HL-60 (cell line): ENCODE data around the gene CACNA2D1.

Experiments
- DNase-seq, 2 experiments: peaks; one replicate each; pipeline ENCODE4 v3.0.0-alpha.2; 2010 to 2020; ENCODE audit warnings: low read depth in 1 of 2, low spot score in 1 of 2
- H3K27ac ChIP-seq: fragments of 250-450 bp; sonication (Bioruptor Pico); replicated peaks from 2 replicates; pipeline ENCODE4 v1.5.1; 2020; ENCODE audit warnings: mild to moderate bottlenecking, moderate library complexity
- H3K27me3 ChIP-seq: fragments of 250-450 bp; sonication (Bioruptor Pico); 2 replicates; pipeline ENCODE4 v1.5.1; 2021; ENCODE audit warnings: mild to moderate bottlenecking, moderate library complexity; ENCODE audit not compliant: insufficient read depth, poor library complexity, severe bottlenecking
- H3K4me3 ChIP-seq: replicated peaks from 2 replicates; pipeline ENCODE4 v1.5.1; 2011; ENCODE audit warnings: mild to moderate bottlenecking, control low read depth, low read length; ENCODE audit not compliant: insufficient read depth
- GABPA ChIP-seq: IDR thresholded peaks from 2 replicates; pipeline ENCODE4 v1.6.1; 2012; ENCODE audit warnings: low read depth
- POLR2AphosphoS5 ChIP-seq: IDR thresholded peaks from 2 replicates; pipeline ENCODE4 v1.6.1; 2012; ENCODE audit warnings: low read depth
- SPI1 ChIP-seq: IDR thresholded peaks from 2 replicates; pipeline ENCODE4 v1.6.1; 2012; ENCODE audit warnings: low read depth, mild to moderate bottlenecking, borderline replicate concordance
- TF ChIP-seq, protein P1 (sequence below): IDR thresholded peaks from one replicate; pipeline ENCODE4 v1.5.1; 2011; ENCODE audit warnings: low read length, control low read depth, inconsistent platforms; ENCODE audit not compliant: insufficient read depth
- TF ChIP-seq, protein P2 (sequence below): IDR thresholded peaks from 2 replicates; pipeline ENCODE4 v1.6.1; 2012; ENCODE audit warnings: low read depth; ENCODE audit not compliant: insufficient replicate concordance

Gene CACNA2D1

DNA sequence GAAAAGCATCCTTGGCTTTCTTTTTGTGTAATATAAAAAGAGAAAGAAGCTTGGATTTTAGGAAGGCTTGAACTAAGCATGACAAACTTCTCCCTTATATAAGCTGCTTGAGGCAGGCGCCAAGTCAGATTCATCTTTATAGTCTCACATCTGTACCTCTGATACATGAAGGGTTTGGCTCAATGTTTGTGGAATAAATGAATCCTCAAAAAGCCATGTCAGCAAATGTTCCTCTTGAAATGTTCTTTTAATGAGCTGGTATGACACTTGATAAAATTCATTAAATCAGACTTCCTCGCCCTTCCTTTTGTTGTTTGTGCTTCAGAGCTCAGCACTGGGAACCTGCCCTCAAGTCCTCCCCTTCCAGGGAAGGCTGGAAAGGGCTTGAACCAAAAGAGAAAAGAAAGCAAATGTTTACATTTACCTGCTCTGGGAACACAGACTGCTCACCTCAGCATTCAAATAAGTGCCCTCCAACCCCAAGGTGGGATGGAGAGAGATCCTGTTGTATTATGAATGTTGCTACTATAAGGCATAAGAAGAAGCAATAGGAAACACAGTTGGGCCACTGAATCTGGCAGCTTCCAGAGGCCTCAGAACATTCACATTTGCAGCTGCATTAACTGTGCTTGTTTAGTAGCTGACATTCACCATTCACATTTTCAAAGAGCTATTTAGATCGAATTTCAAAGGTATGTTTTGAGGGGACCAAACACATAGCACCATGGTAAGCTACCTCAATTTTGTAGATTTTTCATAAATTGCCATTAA is 212.6 kb downstream of the CACNA2D1 start:
- no peaks in the 10 kb centered on the region for H3K27me3 ChIP-seq
- no peak for DNase-seq
- H3K27ac ChIP-seq = no peak overlapping the region
- no peak for TF ChIP-seq GABPA
- TF ChIP-seq, protein P1, sequence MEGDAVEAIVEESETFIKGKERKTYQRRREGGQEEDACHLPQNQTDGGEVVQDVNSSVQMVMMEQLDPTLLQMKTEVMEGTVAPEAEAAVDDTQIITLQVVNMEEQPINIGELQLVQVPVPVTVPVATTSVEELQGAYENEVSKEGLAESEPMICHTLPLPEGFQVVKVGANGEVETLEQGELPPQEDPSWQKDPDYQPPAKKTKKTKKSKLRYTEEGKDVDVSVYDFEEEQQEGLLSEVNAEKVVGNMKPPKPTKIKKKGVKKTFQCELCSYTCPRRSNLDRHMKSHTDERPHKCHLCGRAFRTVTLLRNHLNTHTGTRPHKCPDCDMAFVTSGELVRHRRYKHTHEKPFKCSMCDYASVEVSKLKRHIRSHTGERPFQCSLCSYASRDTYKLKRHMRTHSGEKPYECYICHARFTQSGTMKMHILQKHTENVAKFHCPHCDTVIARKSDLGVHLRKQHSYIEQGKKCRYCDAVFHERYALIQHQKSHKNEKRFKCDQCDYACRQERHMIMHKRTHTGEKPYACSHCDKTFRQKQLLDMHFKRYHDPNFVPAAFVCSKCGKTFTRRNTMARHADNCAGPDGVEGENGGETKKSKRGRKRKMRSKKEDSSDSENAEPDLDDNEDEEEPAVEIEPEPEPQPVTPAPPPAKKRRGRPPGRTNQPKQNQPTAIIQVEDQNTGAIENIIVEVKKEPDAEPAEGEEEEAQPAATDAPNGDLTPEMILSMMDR = no peak
- no peak for TF ChIP-seq SPI1
- TF ChIP-seq, protein P2, sequence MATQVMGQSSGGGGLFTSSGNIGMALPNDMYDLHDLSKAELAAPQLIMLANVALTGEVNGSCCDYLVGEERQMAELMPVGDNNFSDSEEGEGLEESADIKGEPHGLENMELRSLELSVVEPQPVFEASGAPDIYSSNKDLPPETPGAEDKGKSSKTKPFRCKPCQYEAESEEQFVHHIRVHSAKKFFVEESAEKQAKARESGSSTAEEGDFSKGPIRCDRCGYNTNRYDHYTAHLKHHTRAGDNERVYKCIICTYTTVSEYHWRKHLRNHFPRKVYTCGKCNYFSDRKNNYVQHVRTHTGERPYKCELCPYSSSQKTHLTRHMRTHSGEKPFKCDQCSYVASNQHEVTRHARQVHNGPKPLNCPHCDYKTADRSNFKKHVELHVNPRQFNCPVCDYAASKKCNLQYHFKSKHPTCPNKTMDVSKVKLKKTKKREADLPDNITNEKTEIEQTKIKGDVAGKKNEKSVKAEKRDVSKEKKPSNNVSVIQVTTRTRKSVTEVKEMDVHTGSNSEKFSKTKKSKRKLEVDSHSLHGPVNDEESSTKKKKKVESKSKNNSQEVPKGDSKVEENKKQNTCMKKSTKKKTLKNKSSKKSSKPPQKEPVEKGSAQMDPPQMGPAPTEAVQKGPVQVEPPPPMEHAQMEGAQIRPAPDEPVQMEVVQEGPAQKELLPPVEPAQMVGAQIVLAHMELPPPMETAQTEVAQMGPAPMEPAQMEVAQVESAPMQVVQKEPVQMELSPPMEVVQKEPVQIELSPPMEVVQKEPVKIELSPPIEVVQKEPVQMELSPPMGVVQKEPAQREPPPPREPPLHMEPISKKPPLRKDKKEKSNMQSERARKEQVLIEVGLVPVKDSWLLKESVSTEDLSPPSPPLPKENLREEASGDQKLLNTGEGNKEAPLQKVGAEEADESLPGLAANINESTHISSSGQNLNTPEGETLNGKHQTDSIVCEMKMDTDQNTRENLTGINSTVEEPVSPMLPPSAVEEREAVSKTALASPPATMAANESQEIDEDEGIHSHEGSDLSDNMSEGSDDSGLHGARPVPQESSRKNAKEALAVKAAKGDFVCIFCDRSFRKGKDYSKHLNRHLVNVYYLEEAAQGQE = no peak
- TF ChIP-seq POLR2AphosphoS5 = no peak
- H3K4me3 ChIP-seq = no peak overlapping the region

DNA sequence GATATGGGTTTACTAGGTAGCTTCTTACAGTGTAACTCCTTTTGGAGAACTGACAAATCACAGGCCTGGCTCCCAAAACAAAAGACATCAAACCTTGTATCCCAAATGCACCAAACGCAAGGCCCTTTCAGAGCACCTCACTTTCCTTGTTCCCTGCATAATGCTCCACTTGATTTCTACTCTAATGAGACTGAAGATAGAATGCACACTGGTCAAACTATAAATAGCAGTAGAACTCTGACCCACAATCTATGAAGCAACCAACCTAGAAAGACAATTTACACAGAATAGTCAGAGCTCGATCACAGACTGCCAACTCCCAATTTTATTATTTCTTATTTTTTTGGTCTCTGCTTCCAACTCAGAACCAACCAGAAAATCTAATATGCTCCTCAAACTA is 214.4 kb downstream of the CACNA2D1 start:
- H3K4me3 ChIP-seq = no peak overlapping the region
- no peaks in the 10 kb centered on the region for H3K27me3 ChIP-seq
- no peak overlapping the region for H3K27ac ChIP-seq
- TF ChIP-seq, protein P1 = no peak
- TF ChIP-seq GABPA = no peak
- TF ChIP-seq, protein P2 = no peak
- no peak for DNase-seq

DNA sequence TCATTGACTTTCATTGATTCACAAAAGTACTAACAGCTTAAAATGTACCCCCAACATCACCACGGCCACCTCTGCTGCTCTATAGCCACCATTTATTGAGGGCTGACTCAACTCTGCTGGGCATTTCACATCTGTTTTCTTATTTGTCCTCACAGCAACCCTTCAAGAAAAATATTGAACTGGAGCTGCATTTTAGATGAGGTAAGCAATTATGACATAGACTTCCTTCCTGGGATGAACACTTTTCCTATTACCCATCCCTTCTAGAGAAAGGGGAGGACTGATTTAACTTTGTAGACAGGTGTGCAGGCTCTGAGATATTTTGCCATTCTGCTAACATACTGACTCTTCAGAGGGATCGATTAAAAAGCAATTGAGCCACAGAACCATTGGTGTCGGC is 217.4 kb downstream of the CACNA2D1 start:
- H3K27ac ChIP-seq = no peak overlapping the region
- no peaks in the 10 kb centered on the region for H3K27me3 ChIP-seq
- no peak for DNase-seq
- TF ChIP-seq GABPA = no peak
- no peak for TF ChIP-seq POLR2AphosphoS5
- TF ChIP-seq, protein P2 = no peak
- TF ChIP-seq SPI1 = no peak
- TF ChIP-seq, protein P1 = no peak
- no peak overlapping the region for H3K4me3 ChIP-seq
